Psoas muscle (tissue), 8 donors: ENCODE measurements around the gene HOXA13. TPM values are rescaled to one million over a fixed set of nuclear protein-coding genes. Genes with fewer than 3 reads are reported as not detected.
A peak's percentile ranks its signal among the peaks of the same experiment; 100 is the strongest.

Source experiments
- ATAC-seq, 4 donors: fragments of 200-7000 bp; cut with Tn5 transposase; one replicate each; pipeline ENCODE4 v1.9.1; 2020; ENCODE audit warnings: moderate library complexity in 3 of 4, mild to moderate bottlenecking in 2 of 4
- DNase-seq, 2 donors: peaks; one replicate each; pipeline ENCODE4 v3.0.0-alpha.2; 2020
- H3K27ac ChIP-seq: fragments of 200-600 bp; one replicate; pipeline ENCODE4 v1.8.0; 2022
- H3K27me3 ChIP-seq, 3 donors: fragments of 200-600 bp in 1 of 3; one replicate each; pipeline versions ENCODE4 v1.6.1 to v1.8.0; 2013 to 2022; ENCODE audit warnings: low read length in 2 of 3, mild to moderate bottlenecking in 2 of 3, moderate library complexity in 1 of 3; ENCODE audit not compliant: insufficient read depth in 3 of 3
- H3K36me3 ChIP-seq, 2 donors: fragments of 200-600 bp in 1 of 2; one replicate each; pipeline versions ENCODE4 v1.6.1 to v1.8.0; 2013 to 2022; ENCODE audit warnings: low read depth in 1 of 2, mild to moderate bottlenecking in 1 of 2, moderate library complexity in 1 of 2; ENCODE audit not compliant: insufficient read depth in 1 of 2
- H3K4me1 ChIP-seq: fragments of 200-600 bp; one replicate; pipeline ENCODE4 v1.8.0; 2022
- H3K4me3 ChIP-seq: fragments of 200-600 bp; one replicate; pipeline ENCODE4 v1.8.0; 2022; ENCODE audit warnings: mild to moderate bottlenecking
- H3K9me3 ChIP-seq: fragments of 200-600 bp; one replicate; pipeline ENCODE4 v1.8.0; 2022
- WGBS, 3 donors: extraction: QIAGEN DNeasy Blood & Tissue Kit; methylation state at CpG; one replicate each; pipeline versions ENCODE4 v1.1.6 to v1.1.7; 2013; 5-methylcytosine and 5-hydroxymethylcytosine counted together
- intact Hi-C, 2 donors: fragments of 100-400 bp; cut with DNase I; formaldehyde crosslinking; loops; one replicate each; pipeline versions ENCODE4 v1.11.0 to v1.14.2; 2022
- polyA plus RNA-seq, 3 donors: library from polyadenylated mRNA; stranded (reverse); fragments of 200-250 nt; gene quantifications; one replicate each; pipeline ENCODE4 v1.2.3, GENCODE V29; 2013
- total RNA-seq, 4 donors: library from RNA; stranded (reverse); fragmentation: NEBNext Ultra II Directional in 2 of 4; extraction: Animal tissue kit (Norgen Biotek cat#: 25700) in 2 of 4; gene quantifications; one replicate each; pipeline versions ENCODE4 v1.2.1 to v1.2.4, GENCODE V29; 2021 to 2023
- TF ChIP-seq, protein P1 (sequence below): fragments of 200-600 bp; IDR thresholded peaks from one replicate; pipeline ENCODE4 v1.8.0; 2022; ENCODE audit warnings: antibody characterized with exemption
- donor health status: healthy with polysubstance abuse.
- donor health status: DM: no; HTN: no; CAD: no; lungs with moderate emphysema.
- donor health status: Bipolar disorder and iron deficiency.
- donor health status: healthy.
- donor health status: DM: yes; HTN: yes; CAD: no.
- donor health status: DM: no; HTN: no; CAD: no.
- donor health status: DM: no; HTN: no; CAD: no.
- donor health status: DM: yes; HTN: yes; CAD: no.

Gene HOXA13
- total and polyA plus RNA-seq, 7 donors = 0.01 to 0.08 (median 0.06) TPM; not detected in 4

DNA sequence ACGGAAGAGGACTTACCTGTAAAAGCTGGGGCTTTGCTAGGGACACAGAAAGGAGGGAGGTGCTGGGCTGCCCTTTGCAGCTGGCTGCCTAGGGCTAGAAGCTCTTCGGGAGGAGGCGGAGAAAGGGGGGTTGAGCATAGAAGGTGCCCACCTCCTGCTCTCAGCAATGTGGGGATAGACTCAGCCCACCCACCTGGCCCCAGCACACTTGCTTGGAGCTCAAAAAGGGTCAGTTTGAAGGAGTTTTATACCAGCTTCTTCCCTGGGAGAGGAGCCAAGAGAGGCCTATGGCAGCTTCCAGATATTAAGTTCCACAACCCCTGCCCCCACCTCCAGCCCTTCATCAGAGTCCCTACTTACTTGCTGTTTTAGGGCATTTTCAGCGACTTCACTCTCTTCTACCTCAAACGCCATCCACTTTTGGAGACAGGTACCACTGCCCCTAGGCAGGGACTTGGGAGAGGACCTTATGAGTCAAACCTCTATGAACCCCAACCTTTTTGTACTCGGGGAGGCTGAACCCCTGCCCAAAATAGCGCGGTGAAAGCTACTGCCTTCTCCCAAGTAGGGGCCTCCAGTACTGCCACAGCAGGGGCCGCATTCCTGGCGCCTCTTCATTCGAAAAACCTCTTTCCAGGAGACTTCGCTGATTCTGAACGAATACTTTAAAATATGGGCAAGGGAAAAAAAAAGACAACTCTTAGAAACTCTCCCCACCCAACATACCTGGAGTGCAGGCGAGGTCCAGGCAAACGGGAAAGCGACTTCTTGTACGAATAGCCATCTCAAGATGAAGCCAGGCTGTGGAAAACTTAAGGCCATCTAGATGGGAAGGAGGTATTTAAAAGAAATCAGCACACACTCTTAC is 41.5 kb upstream of the HOXA13 start:
- Histone ChIP-seq H3K36me3 (no peaks in the 10 kb centered on the region), H3K4me1 (peaks cover 26% of the 10 kb centered on the region), H3K27me3 (peaks cover 4 to 99% (median 64%) of the 10 kb centered on the region in 3 donors), H3K9me3 (no peaks in the 10 kb centered on the region), H3K4me3 (no peak overlapping the region), H3K27ac (no peak overlapping the region)
- DNase-seq (no peak), ATAC-seq (no peak)
- TF ChIP-seq, protein P1, sequence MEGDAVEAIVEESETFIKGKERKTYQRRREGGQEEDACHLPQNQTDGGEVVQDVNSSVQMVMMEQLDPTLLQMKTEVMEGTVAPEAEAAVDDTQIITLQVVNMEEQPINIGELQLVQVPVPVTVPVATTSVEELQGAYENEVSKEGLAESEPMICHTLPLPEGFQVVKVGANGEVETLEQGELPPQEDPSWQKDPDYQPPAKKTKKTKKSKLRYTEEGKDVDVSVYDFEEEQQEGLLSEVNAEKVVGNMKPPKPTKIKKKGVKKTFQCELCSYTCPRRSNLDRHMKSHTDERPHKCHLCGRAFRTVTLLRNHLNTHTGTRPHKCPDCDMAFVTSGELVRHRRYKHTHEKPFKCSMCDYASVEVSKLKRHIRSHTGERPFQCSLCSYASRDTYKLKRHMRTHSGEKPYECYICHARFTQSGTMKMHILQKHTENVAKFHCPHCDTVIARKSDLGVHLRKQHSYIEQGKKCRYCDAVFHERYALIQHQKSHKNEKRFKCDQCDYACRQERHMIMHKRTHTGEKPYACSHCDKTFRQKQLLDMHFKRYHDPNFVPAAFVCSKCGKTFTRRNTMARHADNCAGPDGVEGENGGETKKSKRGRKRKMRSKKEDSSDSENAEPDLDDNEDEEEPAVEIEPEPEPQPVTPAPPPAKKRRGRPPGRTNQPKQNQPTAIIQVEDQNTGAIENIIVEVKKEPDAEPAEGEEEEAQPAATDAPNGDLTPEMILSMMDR = no peak
- intact Hi-C loops = no loop called here
- 20 to 35% (median 35%) methylated on average over 17 of the region's 17 CpGs for WGBS, 3 donors

DNA sequence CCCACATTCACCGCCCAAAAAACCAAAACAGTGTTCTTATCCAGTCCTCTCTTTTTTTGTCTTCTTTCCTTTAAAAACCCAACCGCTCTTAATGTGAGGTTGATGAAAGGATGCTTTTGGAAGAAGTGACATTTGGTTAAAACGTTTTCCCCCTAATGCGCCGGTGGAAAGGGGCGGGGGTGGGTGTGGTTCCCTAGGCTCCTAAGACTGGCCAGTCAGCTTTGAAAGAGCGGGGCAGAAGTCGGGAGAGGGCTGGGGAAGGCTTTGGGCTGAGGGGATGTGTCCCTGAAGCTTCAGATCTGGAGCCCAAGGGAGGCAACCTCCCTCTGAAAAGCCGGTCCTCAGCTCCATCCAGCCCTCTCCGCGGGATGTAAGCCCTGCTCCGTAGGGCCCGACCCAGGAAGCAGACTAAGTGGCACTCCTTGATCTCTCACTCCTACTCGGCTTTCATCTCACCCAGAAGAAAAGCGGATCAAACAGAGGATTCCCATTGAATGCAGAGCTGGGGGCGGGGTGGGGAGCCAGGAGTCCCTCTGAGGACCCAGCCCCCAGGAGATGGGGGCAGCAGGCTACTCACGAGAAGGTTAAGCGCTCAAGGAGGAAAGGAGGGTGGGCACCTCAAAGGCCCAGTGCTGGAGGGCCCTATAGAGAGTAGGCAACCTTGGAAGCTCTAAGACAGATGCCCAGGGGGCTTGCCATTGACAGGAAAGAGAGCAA is 40.3 kb upstream of the HOXA13 start:
- Histone ChIP-seq H3K4me3 (peak overlapping the region; percentile 48), H3K9me3 (no peaks in the 10 kb centered on the region), H3K27ac (no peak overlapping the region), H3K4me1 (peaks cover 23% of the 10 kb centered on the region), H3K36me3 (no peaks in the 10 kb centered on the region), H3K27me3 (peaks cover 4 to 99% (median 58%) of the 10 kb centered on the region in 3 donors)
- no peak for ATAC-seq
- TF ChIP-seq, protein P1 = no peak
- DNase-seq = no peak
- intact Hi-C loops = no loop called here
- WGBS, 3 donors = 7 to 11% (median 11%) methylated on average over 18 of the region's 18 CpGs

DNA sequence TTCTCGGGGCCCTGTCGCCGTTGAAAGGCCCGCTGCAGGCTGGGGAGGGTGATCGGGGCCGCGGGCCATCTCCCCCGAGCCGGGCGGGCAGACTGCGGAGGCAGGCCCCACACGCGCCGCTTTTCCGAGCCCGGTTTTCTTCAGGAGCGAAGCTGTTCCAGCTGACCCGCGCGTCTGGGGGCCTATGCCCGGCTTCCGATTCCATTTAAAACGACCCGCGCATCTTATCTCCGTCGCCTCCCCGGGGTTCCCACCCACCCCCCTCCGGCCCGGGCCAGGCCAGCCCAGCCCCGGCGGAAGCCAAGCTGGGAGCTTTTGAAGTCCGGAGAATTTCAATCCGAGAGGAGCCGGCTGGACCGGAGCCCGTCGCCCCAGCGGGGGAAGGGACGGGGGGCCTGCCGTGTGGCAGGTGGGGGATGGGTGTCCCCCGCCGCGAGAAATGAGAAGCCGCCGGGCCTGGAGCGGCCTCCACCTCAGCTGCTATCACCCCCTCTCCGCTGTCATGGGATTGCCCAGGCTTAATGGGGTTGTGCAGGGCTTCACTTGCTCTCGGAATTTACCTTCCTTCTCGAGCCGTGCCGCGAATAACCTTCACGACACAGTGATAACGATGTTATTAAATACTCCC is 39.6 kb upstream of the HOXA13 start:
- Histone ChIP-seq H3K27ac (no peak overlapping the region), H3K36me3 (no peaks in the 10 kb centered on the region), H3K4me3 (peak overlapping the region; percentile 48), H3K9me3 (no peaks in the 10 kb centered on the region), H3K4me1 (peaks cover 23% of the 10 kb centered on the region), H3K27me3 (peaks cover 4 to 97% (median 51%) of the 10 kb centered on the region in 3 donors)
- TF ChIP-seq, protein P1 = no peak
- no peak for DNase-seq
- peak in 1 of 4 donors; percentile 6 for ATAC-seq
- 5 to 8% (median 6%) methylated on average over 53 to 55 of the region's 55 CpGs for WGBS, 3 donors
- intact Hi-C loops = loop anchor here in 1 of 2 donors (10.0 kb wide), 1 partner anchor 335 kb away; no protein-coding TSS in a partner anchor

DNA sequence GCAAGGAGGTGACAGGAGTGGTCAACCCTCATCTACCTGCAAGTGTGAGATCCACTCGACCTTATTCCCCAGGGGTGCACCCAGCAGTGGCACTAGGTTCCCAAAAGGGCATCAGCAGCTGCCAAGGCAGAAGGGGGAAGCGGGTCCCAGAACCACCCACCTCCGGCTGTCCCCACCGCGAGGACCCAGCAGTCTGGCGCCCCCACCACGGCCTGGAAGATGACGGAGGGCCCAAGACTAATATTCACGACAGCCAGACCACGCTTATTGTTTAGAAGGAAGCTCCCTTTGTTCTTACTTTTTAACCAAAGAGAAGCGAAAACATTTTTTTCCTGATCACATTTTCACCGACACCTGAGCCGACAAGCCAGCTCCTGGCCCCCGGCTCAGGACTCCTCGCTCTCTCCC is 39.1 kb upstream of the HOXA13 start:
- no peaks in the 10 kb centered on the region for H3K36me3 ChIP-seq
- TF ChIP-seq, protein P1 = no peak
- peak overlapping the region; percentile 48 for H3K4me3 ChIP-seq
- peaks cover 4 to 92% (median 46%) of the 10 kb centered on the region in 3 donors for H3K27me3 ChIP-seq
- 62 to 71% (median 63%) methylated on average over 15 of the region's 15 CpGs for WGBS, 3 donors
- DNase-seq (no peak), ATAC-seq (no peak)
- H3K27ac ChIP-seq = no peak overlapping the region
- H3K9me3 ChIP-seq = no peaks in the 10 kb centered on the region
- H3K4me1 ChIP-seq = peaks cover 23% of the 10 kb centered on the region
- intact Hi-C loops = loop anchor here in 1 of 2 donors (10.0 kb wide), 1 partner anchor 336 kb away; no protein-coding TSS in a partner anchor
